Subcutaneous adipose tissue (tissue), 4 donors: ENCODE results near the gene APBB2. TPM values are rescaled to one million over a fixed set of nuclear protein-coding genes. Genes with fewer than 3 reads are reported as not detected.

Experiments
- total RNA-seq, 4 donors: library from RNA; depleted of rRNA; stranded (reverse); fragments of >200 nt; gene quantifications; one replicate each; pipeline ENCODE4 v1.1.0, GENCODE V29; 2016
- TF ChIP-seq, protein P1 (sequence below): fragments of 450-650 bp; IDR thresholded peaks from one replicate; pipeline ENCODE4 v1.5.1; 2016; ENCODE audit warnings: low read depth, mild to moderate bottlenecking, control low read depth, antibody characterized with exemption, moderate library complexity

The APBB2 gene
- total RNA-seq, 4 donors from 2014 or later: 55.6 to 181 (median 124) TPM

DNA sequence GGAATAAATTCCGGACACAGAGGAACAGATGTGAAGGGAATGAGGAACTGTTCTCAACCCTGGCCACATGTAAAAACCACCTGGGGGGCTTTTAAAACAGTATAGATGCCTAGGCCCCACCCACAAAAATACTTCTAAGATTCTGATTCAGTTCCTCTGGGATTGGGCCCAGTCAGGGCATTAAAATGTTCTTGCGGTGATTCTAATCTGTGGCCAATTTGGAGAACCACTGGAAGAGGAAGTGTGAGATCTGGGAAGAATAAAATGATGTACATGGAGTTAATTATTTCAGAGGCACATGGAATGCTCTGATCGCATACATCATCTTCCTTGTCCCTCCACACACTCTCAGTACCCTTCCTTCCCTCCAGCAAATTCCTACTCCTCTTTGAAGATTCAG is 192.2 kb downstream of the APBB2 start:
- TF ChIP-seq, protein P1, sequence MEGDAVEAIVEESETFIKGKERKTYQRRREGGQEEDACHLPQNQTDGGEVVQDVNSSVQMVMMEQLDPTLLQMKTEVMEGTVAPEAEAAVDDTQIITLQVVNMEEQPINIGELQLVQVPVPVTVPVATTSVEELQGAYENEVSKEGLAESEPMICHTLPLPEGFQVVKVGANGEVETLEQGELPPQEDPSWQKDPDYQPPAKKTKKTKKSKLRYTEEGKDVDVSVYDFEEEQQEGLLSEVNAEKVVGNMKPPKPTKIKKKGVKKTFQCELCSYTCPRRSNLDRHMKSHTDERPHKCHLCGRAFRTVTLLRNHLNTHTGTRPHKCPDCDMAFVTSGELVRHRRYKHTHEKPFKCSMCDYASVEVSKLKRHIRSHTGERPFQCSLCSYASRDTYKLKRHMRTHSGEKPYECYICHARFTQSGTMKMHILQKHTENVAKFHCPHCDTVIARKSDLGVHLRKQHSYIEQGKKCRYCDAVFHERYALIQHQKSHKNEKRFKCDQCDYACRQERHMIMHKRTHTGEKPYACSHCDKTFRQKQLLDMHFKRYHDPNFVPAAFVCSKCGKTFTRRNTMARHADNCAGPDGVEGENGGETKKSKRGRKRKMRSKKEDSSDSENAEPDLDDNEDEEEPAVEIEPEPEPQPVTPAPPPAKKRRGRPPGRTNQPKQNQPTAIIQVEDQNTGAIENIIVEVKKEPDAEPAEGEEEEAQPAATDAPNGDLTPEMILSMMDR: no peak

DNA sequence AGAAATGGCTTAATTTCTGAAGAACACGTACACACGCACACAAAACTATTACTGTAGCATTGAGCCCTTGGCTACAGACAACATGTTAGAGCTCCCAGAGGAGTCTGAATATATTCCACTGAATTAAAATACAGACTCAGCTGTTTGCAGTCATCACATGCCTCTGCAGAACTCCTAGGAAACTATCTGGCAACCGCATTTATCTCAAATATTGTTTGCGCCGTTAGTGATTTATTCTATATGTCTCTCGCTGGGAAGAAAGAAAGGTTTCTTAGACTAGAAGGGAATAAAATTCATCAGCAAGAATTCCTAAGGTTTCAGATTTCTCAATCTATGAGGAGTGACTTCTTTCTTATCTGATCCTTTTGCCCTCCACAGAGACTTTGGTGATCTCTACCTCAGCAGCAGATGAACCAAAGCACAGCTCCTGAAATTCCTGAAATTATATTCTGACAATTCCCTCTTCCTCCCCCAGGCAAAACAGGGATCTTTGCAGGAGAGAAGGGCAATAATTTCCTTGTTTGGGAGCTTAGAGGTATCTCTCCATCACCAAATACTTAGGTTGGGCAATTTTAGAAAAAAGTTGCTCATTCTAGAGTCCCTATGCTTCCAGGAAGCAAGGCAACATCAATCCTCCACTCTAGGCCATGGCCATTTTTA is 199.2 kb downstream of the APBB2 start:
- TF ChIP-seq, protein P1: no peak

DNA sequence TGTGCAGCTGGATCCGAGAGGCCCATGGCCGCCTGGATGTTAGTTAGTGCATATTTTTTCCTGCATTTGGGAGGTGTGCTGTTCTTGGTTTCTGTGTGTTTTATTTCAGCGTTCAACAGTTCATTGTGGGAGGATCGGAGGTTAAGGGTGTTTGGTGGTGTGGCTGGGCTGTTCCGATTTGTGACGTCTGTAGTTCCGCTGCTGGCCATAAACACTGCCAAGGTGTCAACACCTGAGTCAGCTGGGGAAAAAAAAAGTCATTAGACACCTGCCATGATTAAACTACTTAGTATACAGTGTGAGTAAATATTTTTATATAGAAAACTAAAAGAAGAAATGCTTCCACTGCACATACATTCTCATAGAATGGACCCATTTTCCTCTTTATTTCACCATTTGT is 200.2 kb downstream of the APBB2 start:
- TF ChIP-seq, protein P1: no peak

DNA sequence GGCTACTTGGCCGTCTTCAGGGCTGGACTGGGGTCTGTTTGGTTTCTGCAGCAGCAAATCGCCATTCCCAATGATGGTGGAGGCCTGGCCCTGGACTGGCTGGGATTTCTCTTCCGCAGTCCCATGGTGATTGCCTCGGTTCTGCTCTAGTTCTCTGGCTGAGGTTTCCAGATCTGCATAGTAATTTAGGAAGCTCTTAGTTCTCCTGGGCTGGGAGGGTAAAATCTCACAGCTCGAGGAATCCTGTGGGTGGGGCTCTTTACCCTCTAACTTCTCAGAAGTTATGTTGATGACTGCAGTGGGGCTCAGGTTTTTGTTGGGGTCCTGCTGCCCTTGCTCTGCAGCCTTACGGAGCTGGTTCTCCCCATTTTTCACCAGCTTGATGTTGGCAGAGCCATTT is 200.6 kb downstream of the APBB2 start:
- TF ChIP-seq, protein P1: no peak

DNA sequence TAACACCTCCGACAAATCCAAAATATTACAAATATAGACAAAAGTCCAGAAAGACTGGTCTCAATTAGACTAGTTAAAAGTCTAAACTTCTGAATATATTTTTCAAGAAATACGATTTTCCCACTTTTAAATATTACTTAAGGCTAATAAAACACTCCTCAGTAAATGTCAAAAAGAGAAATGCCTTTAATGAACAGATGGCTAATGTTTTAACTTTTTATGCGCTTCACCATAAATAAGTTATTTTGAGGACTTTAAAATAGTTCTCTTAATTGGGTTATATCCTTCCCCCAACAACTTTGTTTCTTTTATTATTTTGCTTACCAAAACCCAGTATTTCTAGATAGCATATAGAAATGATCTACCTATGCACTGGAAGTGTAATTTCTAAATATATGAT is 201.4 kb downstream of the APBB2 start:
- TF ChIP-seq, protein P1: no peak

DNA sequence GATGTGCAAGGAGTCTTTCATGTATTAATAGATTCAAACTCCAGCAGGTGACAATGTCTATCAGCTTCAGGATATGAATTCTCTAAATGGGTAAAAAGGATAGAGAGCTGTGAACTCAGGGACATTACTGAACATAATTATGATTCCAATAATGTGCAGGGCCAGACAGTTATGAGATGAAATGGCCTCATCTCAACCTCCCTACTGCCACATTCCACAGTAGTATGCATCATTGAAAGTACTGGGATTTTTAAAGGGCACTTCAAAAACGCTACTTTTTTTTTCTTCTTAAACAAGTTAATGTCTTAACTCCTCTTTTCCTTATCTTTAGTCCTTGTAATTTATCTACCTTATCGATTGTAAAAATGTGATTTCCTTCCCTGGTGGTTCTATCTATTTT is 202.0 kb downstream of the APBB2 start:
- TF ChIP-seq, protein P1: no peak

DNA sequence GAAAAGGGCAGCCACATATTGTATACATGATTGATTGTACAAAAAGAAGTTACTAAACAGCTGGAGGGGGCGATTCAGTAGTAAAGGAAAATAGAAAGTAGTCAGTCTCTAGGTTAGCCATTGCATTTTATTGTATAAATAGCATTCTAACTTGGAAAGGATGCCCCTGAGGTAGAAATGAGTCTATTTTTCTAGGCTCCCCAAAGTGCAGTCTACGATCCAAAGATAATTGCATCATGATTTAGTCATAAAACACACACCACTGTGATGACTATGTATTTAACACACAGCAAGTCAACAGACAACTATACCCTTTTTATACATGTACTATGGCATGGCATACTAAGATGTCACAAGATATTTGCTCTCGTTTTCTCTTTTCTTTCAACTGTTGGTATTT is 204.9 kb downstream of the APBB2 start:
- TF ChIP-seq, protein P1: no peak
